ENCODE data around the gene NR4A1. TPM values are rescaled to one million over a fixed set of nuclear protein-coding genes. Genes with fewer than 3 reads are reported as not detected.

NR4A1 gene
- total and polyA plus RNA-seq, 7 donors = 17.5 to 92.8 (median 50.2) TPM

- Histone ChIP-seq H3K27ac (no peak overlapping the region), H3K27me3 (ENCODE audit: insufficient read depth in 3 of 3, low read length in 2 of 3) (no peaks in the 10 kb centered on the region), H3K4me1 (peaks cover 26% of the 10 kb centered on the region), H3K36me3 (ENCODE audit: insufficient read depth in 1 of 2, low read depth in 1 of 2) (peaks cover 3 to 78% of the 10 kb centered on the region in 2 donors), H3K4me3 (no peak overlapping the region), H3K9me3 (no peaks in the 10 kb centered on the region)
- ATAC-seq = no peak
- no peak for DNase-seq
- intact Hi-C loops (cut with DNase I) = no loop called here
- TF ChIP-seq, protein P1, sequence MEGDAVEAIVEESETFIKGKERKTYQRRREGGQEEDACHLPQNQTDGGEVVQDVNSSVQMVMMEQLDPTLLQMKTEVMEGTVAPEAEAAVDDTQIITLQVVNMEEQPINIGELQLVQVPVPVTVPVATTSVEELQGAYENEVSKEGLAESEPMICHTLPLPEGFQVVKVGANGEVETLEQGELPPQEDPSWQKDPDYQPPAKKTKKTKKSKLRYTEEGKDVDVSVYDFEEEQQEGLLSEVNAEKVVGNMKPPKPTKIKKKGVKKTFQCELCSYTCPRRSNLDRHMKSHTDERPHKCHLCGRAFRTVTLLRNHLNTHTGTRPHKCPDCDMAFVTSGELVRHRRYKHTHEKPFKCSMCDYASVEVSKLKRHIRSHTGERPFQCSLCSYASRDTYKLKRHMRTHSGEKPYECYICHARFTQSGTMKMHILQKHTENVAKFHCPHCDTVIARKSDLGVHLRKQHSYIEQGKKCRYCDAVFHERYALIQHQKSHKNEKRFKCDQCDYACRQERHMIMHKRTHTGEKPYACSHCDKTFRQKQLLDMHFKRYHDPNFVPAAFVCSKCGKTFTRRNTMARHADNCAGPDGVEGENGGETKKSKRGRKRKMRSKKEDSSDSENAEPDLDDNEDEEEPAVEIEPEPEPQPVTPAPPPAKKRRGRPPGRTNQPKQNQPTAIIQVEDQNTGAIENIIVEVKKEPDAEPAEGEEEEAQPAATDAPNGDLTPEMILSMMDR (IDR thresholded peaks at IDR 0.05) = no peak
- 72 to 92% (median 74%) methylated on average over 3 of the region's 3 CpGs for WGBS, 3 donors
These were observed 23.9 kb downstream of the NR4A1 start for GRCh38 chr12:52074971-52075724.

DNA sequence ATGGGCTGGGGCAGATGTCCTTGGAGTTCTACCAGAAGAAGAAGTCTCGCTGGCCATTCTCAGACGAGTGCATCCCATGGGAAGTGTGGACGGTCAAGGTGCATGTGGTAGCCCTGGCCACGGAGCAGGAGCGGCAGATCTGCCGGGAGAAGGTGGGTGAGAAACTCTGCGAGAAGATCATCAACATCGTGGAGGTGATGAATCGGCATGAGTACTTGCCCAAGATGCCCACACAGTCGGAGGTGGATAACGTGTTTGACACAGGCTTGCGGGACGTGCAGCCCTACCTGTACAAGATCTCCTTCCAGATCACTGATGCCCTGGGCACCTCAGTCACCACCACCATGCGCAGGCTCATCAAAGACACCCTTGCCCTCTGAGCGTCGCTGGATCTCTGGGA lies 25.6 kb downstream of the NR4A1 start:
- DNase-seq = no peak
- WGBS, 3 donors = 89 to 94% (median 90%) methylated on average over 16 of the region's 16 CpGs

GRCh38 chr12:52078276-52078675 lies 27.0 kb downstream of the NR4A1 start:
- Histone ChIP-seq H3K27me3 (ENCODE audit: insufficient read depth in 3 of 3, low read length in 2 of 3) (no peaks in the 10 kb centered on the region), H3K4me3 (no peak overlapping the region), H3K9me3 (no peaks in the 10 kb centered on the region), H3K27ac (no peak overlapping the region), H3K36me3 (ENCODE audit: insufficient read depth in 1 of 2, low read depth in 1 of 2) (peaks cover 3 to 57% of the 10 kb centered on the region in 2 donors), H3K4me1 (peaks cover 37% of the 10 kb centered on the region)
- TF ChIP-seq, protein P1 (IDR thresholded peaks at IDR 0.05) = no peak
- ATAC-seq (no peak), DNase-seq (no peak)
- 78 to 90% (median 87%) methylated on average over 3 of the region's 3 CpGs for whole genome bisulfite sequencing, 3 donors
- intact Hi-C loops (cut with DNase I) = no loop called here

More for the DNA sequence above, 25.6 kb downstream of the NR4A1 start:
- Histone ChIP-seq H3K4me1 (peaks cover 25% of the 10 kb centered on the region), H3K36me3 (ENCODE audit: insufficient read depth in 1 of 2, low read depth in 1 of 2) (peaks cover 3 to 70% of the 10 kb centered on the region in 2 donors), H3K27ac (no peak overlapping the region), H3K27me3 (ENCODE audit: insufficient read depth in 3 of 3, low read length in 2 of 3) (no peaks in the 10 kb centered on the region), H3K4me3 (no peak overlapping the region), H3K9me3 (no peaks in the 10 kb centered on the region)
- intact Hi-C loops (cut with DNase I) = no loop called here
- TF ChIP-seq, protein P1 (IDR thresholded peaks at IDR 0.05) = no peak
- ATAC-seq = no peak

DNA sequence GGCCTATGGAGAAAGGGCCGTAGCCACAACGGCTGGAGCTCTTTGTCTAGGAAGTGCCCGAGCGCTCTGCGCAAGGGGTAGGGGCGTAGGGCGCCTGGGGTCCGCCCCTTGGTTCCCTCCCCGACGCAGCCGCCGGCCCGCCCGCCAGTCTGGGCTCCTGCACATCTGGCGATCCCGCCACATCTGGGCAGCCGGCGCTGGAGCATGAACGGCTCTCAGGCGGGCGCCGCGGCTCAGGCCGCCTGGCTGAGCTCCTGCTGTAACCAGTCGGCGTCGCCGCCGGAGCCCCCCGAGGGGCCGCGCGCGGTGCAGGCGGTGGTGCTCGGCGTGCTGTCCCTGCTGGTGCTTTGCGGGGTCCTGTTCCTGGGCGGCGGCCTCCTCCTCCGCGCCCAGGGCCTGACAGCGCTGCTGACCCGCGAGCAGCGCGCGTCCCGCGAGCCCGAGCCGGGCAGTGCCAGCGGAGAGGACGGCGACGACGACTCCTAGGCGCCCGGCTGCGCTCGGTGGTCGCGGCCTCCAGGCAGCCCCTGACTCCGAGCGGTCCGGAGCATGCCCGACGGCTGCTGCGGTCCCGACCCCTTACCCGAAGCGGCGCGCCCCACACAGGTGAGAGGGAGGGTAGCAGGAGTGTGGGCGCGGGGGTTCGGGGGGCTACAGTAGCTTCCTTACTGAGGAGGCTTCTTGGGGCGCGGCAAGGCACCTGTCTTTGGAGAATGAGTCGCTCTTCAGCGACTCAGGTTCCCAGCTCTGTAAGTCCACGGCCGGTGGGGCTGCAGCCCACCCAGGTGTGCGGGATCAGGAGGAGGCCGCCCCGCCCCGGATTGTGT lies 28.5 kb downstream of the NR4A1 start, which contains the start of gene SMIM41:
Gene SMIM41, plus strand, starts transcription at position 129 of the 827 bp plus-strand sequence. Its CDS starts 76 bp downstream, at position 205.
- ATAC-seq = no peak
- H3K27ac ChIP-seq = peak within 1 kb of the TSS; percentile 26

More for the DNA sequence above, 28.5 kb downstream of the NR4A1 start, which contains the start of gene SMIM41:
- intact Hi-C loops (cut with DNase I) = loop anchor here in 1 of 2 donors (5.0 kb wide), 1 partner anchor 77 kb away; no protein-coding TSS in a partner anchor
- TF ChIP-seq, protein P1 (IDR thresholded peaks at IDR 0.05) = no peak
- Histone ChIP-seq H3K4me1 (peaks cover 37% of the 10 kb centered on the region), H3K27me3 (ENCODE audit: insufficient read depth in 3 of 3, low read length in 2 of 3) (no peaks in the 10 kb centered on the region), H3K4me3 (peak within 1 kb of the TSS; percentile 11), H3K36me3 (ENCODE audit: insufficient read depth in 1 of 2, low read depth in 1 of 2) (peaks cover 3 to 42% of the 10 kb centered on the region in 2 donors), H3K9me3 (no peaks in the 10 kb centered on the region)
- 72 to 73% (median 72%) methylated on average over 72 to 87 of the region's 87 CpGs for WGBS, 3 donors
- no peak for DNase-seq

Data from psoas muscle (tissue), 8 donors.